CD8-positive, alpha-beta memory T cell (primary cell): ENCODE data around the gene KIFAP3. TPM values are rescaled to one million over a fixed set of nuclear protein-coding genes. Genes with fewer than 3 reads are reported as not detected.

Source experiments
- CTCF ChIA-PET: fragments of 350-600 bp; sonication (Branson Sonifier 250); formaldehyde crosslinking; loops from one replicate; lab custom pipeline; 2021; ENCODE audit warnings: antibody characterized with exemption; lab: Charles Lee
- POLR2A ChIA-PET: fragments of 350-600 bp; sonication (Branson Sonifier 250); formaldehyde crosslinking; loops from one replicate; lab custom pipeline; 2021; ENCODE audit warnings: antibody characterized with exemption; lab: Charles Lee
- DNase-seq, 5 donors: peaks; one replicate each; pipeline versions ENCODE4 v3.0.0 to v3.0.0-alpha.2; 2020 to 2022; ENCODE audit warnings: mixed read lengths in 1 of 5
- H3K27ac ChIP-seq: one replicate; pipeline ENCODE4 v1.7.0; 2013; ENCODE audit warnings: low read depth, mild to moderate bottlenecking, low read length, moderate library complexity
- H3K27me3 ChIP-seq: 2 replicates; pipeline ENCODE4 v1.7.0; 2013; ENCODE audit warnings: low read length, mild to moderate bottlenecking; ENCODE audit not compliant: insufficient read depth, poor library complexity, severe bottlenecking
- H3K36me3 ChIP-seq: 2 replicates; pipeline ENCODE4 v1.7.0; 2013; ENCODE audit warnings: mild to moderate bottlenecking, low read length, moderate library complexity; ENCODE audit not compliant: insufficient read depth
- H3K4me1 ChIP-seq: 2 replicates; pipeline ENCODE4 v1.7.0; 2013; ENCODE audit warnings: mild to moderate bottlenecking, low read length, moderate library complexity; ENCODE audit not compliant: insufficient read depth
- H3K4me3 ChIP-seq: 2 replicates; pipeline ENCODE4 v1.7.0; 2013; ENCODE audit warnings: mild to moderate bottlenecking, low read length
- H3K9me3 ChIP-seq: 2 replicates; pipeline ENCODE4 v1.7.0; 2013; ENCODE audit warnings: mild to moderate bottlenecking, low read length
- H3K27ac Mint-ChIP-seq, 8 donors: one replicate each; pipeline ENCODE4 v1.8.0; 2020 to 2021; ENCODE audit warnings: mixed read lengths in 8 of 8, mild to moderate bottlenecking in 6 of 8, inconsistent platforms in 3 of 8, moderate library complexity in 3 of 8
- H3K27me3 Mint-ChIP-seq, 2 donors: one replicate each; pipeline ENCODE4 v1.8.0; 2020 to 2021; ENCODE audit warnings: mixed read lengths in 2 of 2, mild to moderate bottlenecking in 1 of 2, moderate library complexity in 1 of 2
- H3K36me3 Mint-ChIP-seq, 3 donors: one replicate each; pipeline ENCODE4 v1.8.0; 2020 to 2021; ENCODE audit warnings: mixed read lengths in 3 of 3, inconsistent platforms in 1 of 3, mild to moderate bottlenecking in 1 of 3
- H3K4me1 Mint-ChIP-seq, 3 donors: one replicate each; pipeline ENCODE4 v1.8.0; 2020 to 2021; ENCODE audit warnings: mixed read lengths in 3 of 3, inconsistent platforms in 1 of 3, mild to moderate bottlenecking in 1 of 3
- H3K4me3 Mint-ChIP-seq, 7 donors: one replicate each; pipeline ENCODE4 v1.8.0; 2020 to 2021; ENCODE audit warnings: mixed read lengths in 7 of 7, mild to moderate bottlenecking in 6 of 7, moderate library complexity in 4 of 7, inconsistent platforms in 2 of 7
- H3K9me3 Mint-ChIP-seq, 5 donors: one replicate each; pipeline ENCODE4 v1.8.0; 2020 to 2022; ENCODE audit warnings: mixed read lengths in 5 of 5, mild to moderate bottlenecking in 3 of 5, moderate library complexity in 2 of 5, inconsistent platforms in 1 of 5
- polyA plus RNA-seq: library from polyadenylated mRNA; unstranded; fragments of 300-500 nt; fragmentation: Illumina TruSeq; gene quantifications from one replicate; pipeline ENCODE4 v1.2.3, GENCODE V29; 2021
- total RNA-seq, 2 experiments: library from RNA; stranded (reverse); gene quantifications; one replicate each; pipeline ENCODE4 v1.2.3, GENCODE V29; 2021

KIFAP3 gene
- total and polyA plus RNA-seq, 3 experiments from 2014 or later = 17.4 to 23.8 (median 23.2) TPM

- ChIA-PET CTCF (no interaction called here), POLR2A (no interaction called here)
- Mint-ChIP-seq H3K27me3 (no peaks in the 10 kb centered on the region), H3K9me3 (no peaks in the 10 kb centered on the region), H3K27ac (no peak overlapping the region), H3K4me3 (no peak overlapping the region), H3K36me3 (peaks cover 0 to 69% (median 33%) of the 10 kb centered on the region in 3 donors), H3K4me1 (peaks cover 39 to 57% (median 56%) of the 10 kb centered on the region in 3 donors)
- no peak for DNase-seq
- H3K27me3 ChIP-seq = no peaks in the 10 kb centered on the region
- no peak overlapping the region for H3K4me3 ChIP-seq
- no peak overlapping the region for H3K27ac ChIP-seq
- H3K4me1 ChIP-seq = no peaks in the 10 kb centered on the region
- H3K9me3 ChIP-seq = no peaks in the 10 kb centered on the region
- peaks cover 20% of the 10 kb centered on the region for H3K36me3 ChIP-seq
These were observed 192.4 kb downstream of the KIFAP3 start for GRCh38 chr1:169882039-169882511.

DNA sequence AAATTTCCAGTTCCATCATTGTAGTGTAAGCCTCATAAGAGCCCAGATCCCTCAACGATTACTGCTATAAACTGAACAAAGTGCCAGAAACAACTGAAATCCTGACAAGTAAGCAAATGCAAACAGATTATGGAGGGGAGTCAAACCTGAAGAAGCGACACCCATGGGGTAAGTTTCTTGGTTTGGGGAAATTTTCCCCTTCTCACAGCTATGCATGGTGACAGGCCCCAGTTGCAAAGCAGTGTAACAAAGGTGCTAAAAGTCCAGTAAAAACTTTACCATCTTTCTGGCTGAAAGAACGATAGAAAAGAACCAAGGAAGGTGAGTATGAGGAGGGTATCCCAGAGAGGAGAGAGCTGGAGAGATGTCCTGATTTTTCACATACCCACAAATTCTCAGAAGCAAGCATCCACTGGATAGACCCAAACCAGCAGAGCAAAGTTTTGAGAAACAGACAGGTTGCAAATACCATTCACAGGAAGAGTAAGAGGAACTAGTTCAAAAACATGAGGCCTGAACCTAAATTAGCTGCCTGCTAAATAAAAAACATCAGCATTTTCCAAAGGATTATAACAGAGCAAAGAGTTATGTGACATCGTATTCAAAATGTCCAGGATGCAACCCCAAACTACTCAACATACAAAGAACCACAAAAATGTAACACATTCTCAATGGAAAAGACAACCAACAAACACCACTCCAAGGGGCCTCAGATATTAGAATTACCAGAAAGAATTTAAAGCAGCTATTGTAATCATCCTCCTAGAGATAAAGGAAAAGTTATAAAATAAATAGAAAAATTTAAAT, 195.3 kb downstream of the KIFAP3 start:
- Mint-ChIP-seq H3K36me3 (peaks cover 12 to 66% (median 32%) of the 10 kb centered on the region in 3 donors), H3K4me3 (no peak overlapping the region), H3K27me3 (no peaks in the 10 kb centered on the region), H3K9me3 (no peaks in the 10 kb centered on the region), H3K27ac (peak overlapping the region in 5 of 8 donors; percentile 5 to 89 (median 45)), H3K4me1 (peaks cover 38 to 51% (median 50%) of the 10 kb centered on the region in 3 donors)
- ChIA-PET CTCF (interaction anchor here (1.2 kb wide), 1 partner anchor 15 kb away, joined by 3 read pairs; no protein-coding TSS in a partner anchor), POLR2A (no interaction called here)
- peaks cover 18% of the 10 kb centered on the region for H3K36me3 ChIP-seq
- H3K4me3 ChIP-seq = no peak overlapping the region
- no peak for DNase-seq
- no peaks in the 10 kb centered on the region for H3K4me1 ChIP-seq
- no peak overlapping the region for H3K27ac ChIP-seq
- H3K9me3 ChIP-seq = no peaks in the 10 kb centered on the region
- no peaks in the 10 kb centered on the region for H3K27me3 ChIP-seq

GRCh38 chr1:169878498-169878897, 196.0 kb downstream of the KIFAP3 start:
- H3K27ac ChIP-seq = no peak overlapping the region
- H3K4me3 ChIP-seq = no peak overlapping the region
- peaks cover 43 to 59% (median 55%) of the 10 kb centered on the region in 3 donors for H3K4me1 Mint-ChIP-seq
- no peak for DNase-seq
- no peaks in the 10 kb centered on the region for H3K27me3 ChIP-seq
- H3K27ac Mint-ChIP-seq = peak overlapping the region in 3 of 8 donors; percentile 9 to 45 (median 43)
- ChIA-PET CTCF (interaction anchor here (1.2 kb wide), 1 partner anchor 14 kb away, joined by 3 read pairs; no protein-coding TSS in a partner anchor), POLR2A (no interaction called here)
- no peaks in the 10 kb centered on the region for H3K4me1 ChIP-seq
- H3K27me3 Mint-ChIP-seq = no peaks in the 10 kb centered on the region
- no peaks in the 10 kb centered on the region for H3K9me3 Mint-ChIP-seq
- H3K36me3 ChIP-seq = peaks cover 20% of the 10 kb centered on the region
- peaks cover 19 to 72% (median 39%) of the 10 kb centered on the region in 3 donors for H3K36me3 Mint-ChIP-seq
- no peaks in the 10 kb centered on the region for H3K9me3 ChIP-seq
- H3K4me3 Mint-ChIP-seq = no peak overlapping the region

DNA sequence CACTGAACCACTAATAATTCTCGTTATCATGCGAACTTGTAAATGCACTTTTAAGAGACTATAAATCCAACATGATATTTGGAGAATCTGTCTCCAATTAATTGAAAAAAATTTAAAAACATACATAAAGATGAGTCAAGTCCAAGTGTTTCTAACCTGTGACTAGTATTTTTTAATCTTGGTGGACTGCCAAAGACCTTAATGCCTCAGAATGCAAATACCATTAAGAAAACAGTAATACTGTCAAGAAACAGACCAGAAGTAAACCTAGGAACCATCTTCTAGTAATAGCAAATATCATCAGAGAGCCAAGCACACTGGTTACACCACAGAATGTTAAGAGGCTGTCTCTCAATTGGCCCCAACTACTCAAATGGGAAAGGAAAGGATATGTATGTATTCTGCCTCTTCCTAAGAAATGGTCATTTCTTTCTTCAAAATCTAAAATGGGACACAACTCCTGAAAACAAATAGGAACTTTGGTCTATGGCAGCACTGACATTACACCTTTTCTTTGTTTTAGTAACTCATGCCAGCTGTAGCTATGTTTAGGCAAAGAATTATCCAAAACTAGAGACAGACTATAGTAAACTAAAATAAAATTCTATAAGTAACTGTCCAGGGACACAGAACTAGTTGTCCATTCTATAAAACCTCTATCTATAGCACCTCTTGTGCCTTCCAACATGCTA, 196.5 kb downstream of the KIFAP3 start:
- H3K36me3 Mint-ChIP-seq = peaks cover 25 to 72% (median 41%) of the 10 kb centered on the region in 3 donors
- CTCF ChIA-PET = no interaction called here
- no peaks in the 10 kb centered on the region for H3K9me3 Mint-ChIP-seq
- no peaks in the 10 kb centered on the region for H3K4me1 ChIP-seq
- H3K4me3 ChIP-seq = no peak overlapping the region
- peak overlapping the region in 2 of 8 donors; percentile 43 to 61 for H3K27ac Mint-ChIP-seq
- POLR2A ChIA-PET = no interaction called here
- no peaks in the 10 kb centered on the region for H3K9me3 ChIP-seq
- H3K27me3 ChIP-seq = no peaks in the 10 kb centered on the region
- peaks cover 42 to 60% (median 51%) of the 10 kb centered on the region in 3 donors for H3K4me1 Mint-ChIP-seq
- H3K27me3 Mint-ChIP-seq = peaks cover 0 to under 1% of the 10 kb centered on the region in 2 donors
- no peak overlapping the region for H3K4me3 Mint-ChIP-seq
- no peak overlapping the region for H3K27ac ChIP-seq
- peaks cover 25% of the 10 kb centered on the region for H3K36me3 ChIP-seq
- DNase-seq = no peak

DNA sequence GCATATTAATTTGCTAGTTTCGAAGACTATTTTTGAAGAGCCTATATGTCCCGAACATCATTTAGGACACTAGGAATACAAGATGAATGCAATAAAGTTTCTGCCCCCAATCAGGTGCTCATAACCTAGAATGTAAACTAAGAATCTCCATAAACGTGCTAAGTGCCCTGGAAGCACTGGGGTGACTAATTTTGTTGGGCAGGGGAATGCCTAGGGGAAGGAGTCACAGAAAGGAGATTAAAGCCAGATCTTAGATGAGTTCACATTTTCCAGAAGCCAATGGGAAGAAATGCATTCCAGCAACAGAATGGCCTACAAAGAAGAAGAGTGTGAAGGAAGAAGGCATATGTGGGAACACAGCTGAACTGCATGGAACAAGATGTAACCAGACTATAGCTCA, 200.3 kb downstream of the KIFAP3 start:
- H3K27me3 Mint-ChIP-seq = peaks cover 0 to 2% of the 10 kb centered on the region in 2 donors
- peaks cover 48% of the 10 kb centered on the region for H3K36me3 ChIP-seq
- H3K4me3 Mint-ChIP-seq = no peak overlapping the region
- no peak for DNase-seq
- peaks cover 40 to 88% (median 57%) of the 10 kb centered on the region in 3 donors for H3K36me3 Mint-ChIP-seq
- H3K27me3 ChIP-seq = no peaks in the 10 kb centered on the region
- H3K4me1 Mint-ChIP-seq = peaks cover 26 to 38% (median 35%) of the 10 kb centered on the region in 3 donors
- no peaks in the 10 kb centered on the region for H3K4me1 ChIP-seq
- ChIA-PET CTCF (no interaction called here), POLR2A (no interaction called here)
- no peaks in the 10 kb centered on the region for H3K9me3 ChIP-seq
- no peak overlapping the region for H3K27ac ChIP-seq
- no peak overlapping the region for H3K4me3 ChIP-seq
- peak overlapping the region in 1 of 8 donors; percentile 14 for H3K27ac Mint-ChIP-seq
- H3K9me3 Mint-ChIP-seq = no peaks in the 10 kb centered on the region

GRCh38 chr1:169873582-169874199, 200.8 kb downstream of the KIFAP3 start:
- Mint-ChIP-seq H3K4me3 (no peak overlapping the region), H3K9me3 (no peaks in the 10 kb centered on the region), H3K4me1 (peaks cover 22 to 33% (median 30%) of the 10 kb centered on the region in 3 donors), H3K36me3 (peaks cover 40 to 89% (median 57%) of the 10 kb centered on the region in 3 donors), H3K27ac (peak overlapping the region in 2 of 8 donors; percentile 23 to 51), H3K27me3 (peaks cover 0 to 2% of the 10 kb centered on the region in 2 donors)
- no peak for DNase-seq
- POLR2A ChIA-PET = no interaction called here
- Histone ChIP-seq H3K27ac (no peak overlapping the region), H3K4me1 (no peaks in the 10 kb centered on the region), H3K9me3 (no peaks in the 10 kb centered on the region), H3K4me3 (no peak overlapping the region), H3K36me3 (peaks cover 54% of the 10 kb centered on the region), H3K27me3 (no peaks in the 10 kb centered on the region)
- CTCF ChIA-PET = no interaction called here

- Mint-ChIP-seq H3K9me3 (no peaks in the 10 kb centered on the region), H3K27me3 (peaks cover 0 to 2% of the 10 kb centered on the region in 2 donors), H3K27ac (peak overlapping the region in 2 of 8 donors; percentile 58 to 64), H3K36me3 (peaks cover 46 to 89% (median 58%) of the 10 kb centered on the region in 3 donors), H3K4me1 (peaks cover 18 to 30% (median 22%) of the 10 kb centered on the region in 3 donors), H3K4me3 (no peak overlapping the region)
- Histone ChIP-seq H3K4me1 (no peaks in the 10 kb centered on the region), H3K27me3 (no peaks in the 10 kb centered on the region), H3K27ac (no peak overlapping the region), H3K36me3 (peaks cover 52% of the 10 kb centered on the region), H3K4me3 (no peak overlapping the region), H3K9me3 (no peaks in the 10 kb centered on the region)
- CTCF ChIA-PET = no interaction called here
- DNase-seq = no peak
- POLR2A ChIA-PET = no interaction called here
These were observed 201.6 kb downstream of the KIFAP3 start for GRCh38 chr1:169872906-169873305.
